GM21825 (cell line): ENCODE data around the gene STARD13.

Experiments used
- ATAC-seq: cut with Tn5 transposase; IDR thresholded peaks from one replicate; pipeline ENCODE4 v1.9.1; 2021; ENCODE audit warnings: mild to moderate bottlenecking, moderate library complexity; ENCODE audit not compliant: unreplicated experiment

Gene STARD13

DNA sequence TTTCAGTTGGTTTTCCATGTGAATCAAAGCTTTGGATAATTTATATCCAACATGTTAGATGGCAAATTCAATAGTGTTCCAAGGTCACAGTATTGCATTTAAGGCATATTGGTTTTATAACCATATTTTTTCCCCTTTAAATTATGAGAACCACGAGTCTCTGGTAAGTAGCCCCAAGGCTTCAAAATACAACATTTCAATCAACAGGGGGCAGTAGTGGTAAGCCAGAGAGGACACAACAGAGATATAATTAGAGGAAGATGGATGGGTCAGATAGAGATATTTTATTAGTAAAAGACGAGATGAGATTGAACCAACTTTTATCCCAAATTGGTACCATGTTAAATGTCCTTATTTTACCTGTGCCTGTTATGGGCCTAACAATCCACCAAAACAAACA lies 216.2 kb downstream of the STARD13 start:
- ATAC-seq: no peak

- no peak for ATAC-seq
Measured at GRCh38 chr13:33066329-33066728, 219.2 kb downstream of the STARD13 start.

DNA sequence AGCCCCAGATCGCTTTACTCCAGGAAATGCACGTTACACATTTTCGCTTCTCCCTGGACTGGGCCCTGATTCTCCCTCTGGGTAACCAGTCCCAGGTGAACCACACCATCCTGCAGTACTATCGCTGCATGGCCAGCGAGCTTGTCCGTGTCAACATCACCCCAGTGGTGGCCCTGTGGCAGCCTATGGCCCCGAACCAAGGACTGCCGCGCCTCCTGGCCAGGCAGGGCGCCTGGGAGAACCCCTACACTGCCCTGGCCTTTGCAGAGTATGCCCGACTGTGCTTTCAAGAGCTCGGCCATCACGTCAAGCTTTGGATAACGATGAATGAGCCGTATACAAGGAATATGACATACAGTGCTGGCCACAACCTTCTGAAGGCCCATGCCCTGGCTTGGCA lies 224.7 kb downstream of the STARD13 start:
- ATAC-seq: no peak

GRCh38 chr13:33058776-33059327 lies 226.7 kb downstream of the STARD13 start:
- ATAC-seq: no peak

DNA sequence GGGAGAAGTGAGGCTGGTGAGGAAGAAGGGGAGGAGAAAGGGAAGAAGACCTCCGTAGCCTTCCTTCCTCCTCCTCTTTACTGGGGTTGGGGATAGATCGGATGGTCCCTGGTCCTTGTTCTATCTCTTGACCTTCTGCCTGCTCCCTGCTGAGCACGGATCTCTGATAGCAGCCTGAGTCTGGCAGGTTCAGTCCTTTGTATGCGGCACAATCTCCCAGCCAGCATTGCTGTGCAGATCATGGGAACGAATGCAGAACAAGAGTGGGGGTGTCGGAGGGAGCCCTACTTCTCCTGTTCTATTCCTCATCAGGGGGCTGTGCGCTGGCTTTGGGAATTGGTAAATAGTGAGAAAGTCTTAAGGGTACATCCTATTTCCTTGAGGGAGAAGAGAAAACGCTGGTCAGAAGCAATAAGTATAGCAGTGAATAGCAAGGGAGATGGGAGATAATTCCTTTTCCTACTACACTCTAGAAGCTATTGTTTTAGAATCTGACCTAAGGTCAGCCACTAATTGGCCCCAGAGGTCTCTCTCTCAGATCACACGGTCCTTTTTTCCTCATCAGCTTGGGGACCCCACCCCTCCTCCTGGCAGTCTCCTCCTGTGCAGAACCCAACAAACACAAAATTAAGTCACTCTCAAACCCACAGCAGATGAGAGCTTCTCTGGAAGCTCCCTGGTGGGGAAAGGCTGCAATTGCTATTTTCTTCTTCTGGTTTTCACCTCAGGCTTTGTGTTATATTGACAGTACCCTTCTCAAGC lies 228.4 kb downstream of the STARD13 start:
- no peak for ATAC-seq

- no peak for ATAC-seq
Measured at GRCh38 chr13:33053397-33054066, 232.0 kb downstream of the STARD13 start.
